ENCODE results near the gene CHRNB1. TPM values are rescaled to one million over a fixed set of nuclear protein-coding genes. Genes with fewer than 3 reads are reported as not detected.

Gene CHRNB1
- total RNA-seq, 2 donors from 2014 or later = 2.6 to 8.8 TPM

- Histone ChIP-seq H3K36me3 (replicated peaks in 1 of 2; ENCODE audit: insufficient read depth in 1 of 2, low read depth in 2 of 2) (no peaks in the 10 kb centered on the region), H3K4me3 (no peak within 1 kb of the TSS), H3K27me3 (no peaks in the 10 kb centered on the region), H3K4me1 (no peaks in the 10 kb centered on the region), H3K9me3 (no peaks in the 10 kb centered on the region), H3K27ac (no peak within 1 kb of the TSS)
- 68 to 71% methylated on average over 5 to 13 of the region's 17 CpGs for WGBS, 2 donors
- no peak for TF ChIP-seq POLR2A (IDR thresholded peaks at IDR 0.05)
- TF ChIP-seq, protein P1, sequence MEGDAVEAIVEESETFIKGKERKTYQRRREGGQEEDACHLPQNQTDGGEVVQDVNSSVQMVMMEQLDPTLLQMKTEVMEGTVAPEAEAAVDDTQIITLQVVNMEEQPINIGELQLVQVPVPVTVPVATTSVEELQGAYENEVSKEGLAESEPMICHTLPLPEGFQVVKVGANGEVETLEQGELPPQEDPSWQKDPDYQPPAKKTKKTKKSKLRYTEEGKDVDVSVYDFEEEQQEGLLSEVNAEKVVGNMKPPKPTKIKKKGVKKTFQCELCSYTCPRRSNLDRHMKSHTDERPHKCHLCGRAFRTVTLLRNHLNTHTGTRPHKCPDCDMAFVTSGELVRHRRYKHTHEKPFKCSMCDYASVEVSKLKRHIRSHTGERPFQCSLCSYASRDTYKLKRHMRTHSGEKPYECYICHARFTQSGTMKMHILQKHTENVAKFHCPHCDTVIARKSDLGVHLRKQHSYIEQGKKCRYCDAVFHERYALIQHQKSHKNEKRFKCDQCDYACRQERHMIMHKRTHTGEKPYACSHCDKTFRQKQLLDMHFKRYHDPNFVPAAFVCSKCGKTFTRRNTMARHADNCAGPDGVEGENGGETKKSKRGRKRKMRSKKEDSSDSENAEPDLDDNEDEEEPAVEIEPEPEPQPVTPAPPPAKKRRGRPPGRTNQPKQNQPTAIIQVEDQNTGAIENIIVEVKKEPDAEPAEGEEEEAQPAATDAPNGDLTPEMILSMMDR (IDR thresholded peaks at IDR 0.05) = no peak
- DNase-seq (no peak), ATAC-seq (no peak)
- intact Hi-C loops (cut with DNase I) = no loop called here
Observed at GRCh38 chr17:7419819-7420610, 24.8 kb upstream of the CHRNB1 start, which contains the start of gene SPEM1. Gene SPEM1 (plus strand): TSS chr17:7420324. CDS start chr17:7420385, 61 bp downstream.

GRCh38 chr17:7421186-7421585 is 23.7 kb upstream of the CHRNB1 start:
- no peak for DNase-seq
- Histone ChIP-seq H3K4me3 (no peak overlapping the region), H3K9me3 (no peaks in the 10 kb centered on the region), H3K27me3 (no peaks in the 10 kb centered on the region), H3K4me1 (no peaks in the 10 kb centered on the region), H3K36me3 (replicated peaks in 1 of 2; ENCODE audit: insufficient read depth in 1 of 2, low read depth in 2 of 2) (no peaks in the 10 kb centered on the region), H3K27ac (no peak overlapping the region)
- intact Hi-C loops (cut with DNase I) = no loop called here
- 89 to 92% methylated on average over 11 to 16 of the region's 16 CpGs for WGBS, 2 donors
- TF ChIP-seq POLR2A (IDR thresholded peaks at IDR 0.05) = no peak
- TF ChIP-seq, protein P1 (IDR thresholded peaks at IDR 0.05) = no peak
- ATAC-seq = no peak

DNA sequence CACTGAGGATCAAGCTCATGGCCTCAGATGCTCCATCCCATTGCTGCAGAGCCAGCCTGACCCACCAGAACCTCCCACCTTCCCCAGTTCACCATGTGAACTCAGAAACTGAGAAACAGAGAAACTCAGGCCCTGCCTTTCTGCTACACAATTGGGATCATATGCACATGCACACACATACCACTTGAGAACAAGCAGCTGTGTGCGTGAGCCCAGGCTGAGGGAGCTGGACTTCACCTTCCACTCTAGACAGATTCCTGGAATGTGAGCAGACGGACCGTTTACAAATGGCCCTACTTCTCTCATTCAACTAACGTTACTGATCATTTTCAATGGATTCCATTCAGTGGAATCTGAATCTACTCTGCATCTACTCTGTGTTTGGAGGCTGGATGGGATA is 21.2 kb upstream of the CHRNB1 start:
- Histone ChIP-seq H3K27me3 (no peaks in the 10 kb centered on the region), H3K4me1 (no peaks in the 10 kb centered on the region), H3K36me3 (replicated peaks in 1 of 2; ENCODE audit: insufficient read depth in 1 of 2, low read depth in 2 of 2) (no peaks in the 10 kb centered on the region), H3K4me3 (no peak overlapping the region), H3K9me3 (no peaks in the 10 kb centered on the region), H3K27ac (no peak overlapping the region)
- no peak for ATAC-seq
- WGBS, 2 donors = 42 to 63% methylated on average over 4 of the region's 4 CpGs
- DNase-seq = no peak
- TF ChIP-seq, protein P1 (IDR thresholded peaks at IDR 0.05) = no peak
- TF ChIP-seq POLR2A (IDR thresholded peaks at IDR 0.05) = no peak
- intact Hi-C loops (cut with DNase I) = no loop called here

DNA sequence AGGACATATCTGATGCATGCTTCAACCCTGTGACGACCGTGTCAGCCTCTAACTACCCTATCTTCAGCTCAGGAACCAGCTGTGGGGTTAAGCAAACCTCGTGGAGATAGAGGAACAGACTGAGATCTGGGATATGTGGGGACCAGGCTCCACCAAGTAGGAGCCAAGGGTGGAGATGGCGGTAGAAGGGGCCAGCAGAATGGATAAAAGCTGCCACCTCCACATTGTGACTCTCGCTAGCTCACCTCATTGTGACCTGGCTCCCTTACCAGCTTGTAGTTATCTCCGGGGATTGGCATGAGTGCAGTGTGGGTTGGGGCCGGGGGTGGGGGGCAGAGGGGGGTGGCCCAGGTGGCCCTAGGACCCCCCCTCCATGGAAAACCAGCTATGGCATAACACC is 19.5 kb upstream of the CHRNB1 start, which contains the start of gene SPEM2:
SPEM2 (plus strand) TSS at position 301 of the 400 bp plus-strand sequence; CDS start at position 374, 73 bp downstream.
- TF ChIP-seq, protein P1 (IDR thresholded peaks at IDR 0.05) = no peak
- TF ChIP-seq POLR2A (IDR thresholded peaks at IDR 0.05) = no peak
- ATAC-seq (no peak), DNase-seq (no peak)
- intact Hi-C loops (cut with DNase I) = no loop called here
- Histone ChIP-seq H3K27me3 (no peaks in the 10 kb centered on the region), H3K4me1 (no peaks in the 10 kb centered on the region), H3K9me3 (no peaks in the 10 kb centered on the region), H3K36me3 (replicated peaks in 1 of 2; ENCODE audit: insufficient read depth in 1 of 2, low read depth in 2 of 2) (no peaks in the 10 kb centered on the region), H3K4me3 (no peak within 1 kb of the TSS), H3K27ac (no peak within 1 kb of the TSS)
- WGBS, 2 donors = 67 to 70% methylated on average over 7 of the region's 7 CpGs

All from body of pancreas (tissue), 4 donors.